GM18520 (cell line): ENCODE data around the gene PADI3.
A peak's percentile ranks its signal among the peaks of the same experiment; 100 is the strongest.

ENCODE experiments used
- ATAC-seq: cut with Tn5 transposase; IDR thresholded peaks from one replicate; pipeline ENCODE4 v1.9.1; 2021; ENCODE audit not compliant: unreplicated experiment

The PADI3 gene

GRCh38 chr1:17248781-17249180, at the start of gene PADI3:
Gene PADI3, plus strand, starts transcription at chr1:17249098. Its CDS starts 40 bp downstream, at chr1:17249138.
- ATAC-seq, result no peak

GRCh38 chr1:17199267-17200044, 49.4 kb upstream of the PADI3 start:
- ATAC-seq, result no peak

GRCh38 chr1:17200246-17200645, 48.7 kb upstream of the PADI3 start:
- ATAC-seq, result no peak

- no peak for ATAC-seq
Observed at GRCh38 chr1:17200756-17201155, 48.1 kb upstream of the PADI3 start.

- ATAC-seq, result no peak
Observed at GRCh38 chr1:17201201-17202021, 47.5 kb upstream of the PADI3 start.

GRCh38 chr1:17204546-17205440, 44.1 kb upstream of the PADI3 start, which contains the start of gene PADI1:
Gene PADI1, plus strand, starts transcription at chr1:17205128. Its CDS starts 90 bp downstream, at chr1:17205218.
- no peak for ATAC-seq

- ATAC-seq, result no peak
Observed at GRCh38 chr1:17205652-17206051, 43.2 kb upstream of the PADI3 start.

GRCh38 chr1:17206196-17206595, 42.7 kb upstream of the PADI3 start:
- no peak for ATAC-seq

GRCh38 chr1:17207046-17207445, 41.9 kb upstream of the PADI3 start:
- ATAC-seq, result no peak

GRCh38 chr1:17207540-17207939, 41.4 kb upstream of the PADI3 start:
- ATAC-seq, result no peak

- ATAC-seq, result peak; percentile 66
Observed at GRCh38 chr1:17207966-17208418, 40.9 kb upstream of the PADI3 start.

- no peak for ATAC-seq
Observed at GRCh38 chr1:17208546-17208945, 40.4 kb upstream of the PADI3 start.

GRCh38 chr1:17209430-17209829, 39.5 kb upstream of the PADI3 start:
- no peak for ATAC-seq

- no peak for ATAC-seq
Observed at GRCh38 chr1:17210176-17210575, 38.7 kb upstream of the PADI3 start.

- no peak for ATAC-seq
Observed at GRCh38 chr1:17211377-17211776, 37.5 kb upstream of the PADI3 start.

- no peak for ATAC-seq
Observed at GRCh38 chr1:17212009-17212408, 36.9 kb upstream of the PADI3 start.

- no peak for ATAC-seq
Observed at GRCh38 chr1:17212487-17213121, 36.3 kb upstream of the PADI3 start.

- ATAC-seq, result no peak
Observed at GRCh38 chr1:17213148-17213781, 35.6 kb upstream of the PADI3 start.

- no peak for ATAC-seq
Observed at GRCh38 chr1:17213782-17214148, 35.1 kb upstream of the PADI3 start.
